H1 (cell line): ENCODE measurements around the gene MIER2. TPM values are rescaled to one million over a fixed set of nuclear protein-coding genes. Genes with fewer than 3 reads are reported as not detected.

Experiments
- CTBP2 ChIP-seq: IDR thresholded peaks from 2 replicates; pipeline ENCODE4 v1.7.0; 2011; ENCODE audit warnings: borderline replicate concordance, mild to moderate bottlenecking, moderate library complexity, mixed read lengths, low read length; ENCODE audit not compliant: insufficient read depth, insufficient read length
- JUND ChIP-seq: IDR thresholded peaks from 2 replicates; pipeline ENCODE4 v1.6.1; 2011; ENCODE audit warnings: mild to moderate bottlenecking, improper control_type of control experiment, low read length
- ZNF274 ChIP-seq: IDR thresholded peaks from 2 replicates; pipeline ENCODE4 v1.7.0; 2012; ENCODE audit warnings: low read length, borderline replicate concordance; ENCODE audit errors: extremely low read depth
- polyA plus RNA-seq, 7 experiments: library from polyadenylated mRNA; depleted of rRNA in 3 of 7; stranded (reverse) in 5 of 7; unstranded in 2 of 7; fragments of >200 nt in 5 of 7; fragments of 200-250 nt in 2 of 7; gene quantifications; 1 replicate in 5 of 7; 2 replicates in 1 of 7; 4 replicates in 1 of 7; pipeline versions ENCODE4 v1.2.1 to v1.2.3, GENCODE V29; 2011 to 2013; ENCODE audit warnings: missing spikeins in 2 of 7, mixed read lengths in 2 of 7
- total RNA-seq: library from RNA; stranded (reverse); fragmentation: NEBNext Ultra II Directional; extraction: Animal tissue kit (Norgen Biotek cat#: 25700); gene quantifications from 2 replicates; pipeline ENCODE4 v1.2.1, GENCODE V29; 2021

MIER2 gene
- total and polyA plus RNA-seq, 2 of the 8 experiments (the other 6 are each of a cell fraction or from before 2014, with no cell fraction given), result 30.3 to 48.3 TPM

GRCh38 chr19:308471-309205, 36.0 kb downstream of the MIER2 start (continued):
- TF ChIP-seq CTBP2, result no peak
- no peak for TF ChIP-seq ZNF274
- TF ChIP-seq JUND, result no peak
- TF ChIP-seq, all 59 proteins: peak for 0
